OCI-LY1 (cell line): ENCODE data around the gene RPL36.

ENCODE experiments used
- H2AFZ ChIP-seq: fragments of 200-600 bp; sonication (generic), shearing (Covaris generic); 2 replicates; pipeline ENCODE4 v1.6.0; 2014; ENCODE audit warnings: antibody characterized with exemption, mild to moderate bottlenecking, low read length
- H3F3A ChIP-seq: fragments of 200-600 bp; sonication (generic), shearing (Covaris generic); 2 replicates; pipeline ENCODE4 v1.6.0; 2014; ENCODE audit warnings: mild to moderate bottlenecking, antibody characterized with exemption, low read length, moderate library complexity; ENCODE audit not compliant: insufficient read depth
- H3K27ac ChIP-seq: fragments of 200-600 bp; sonication (generic); 2 replicates; pipeline ENCODE4 v1.5.1; 2014; ENCODE audit warnings: low read length, mixed run types, mild to moderate bottlenecking, low read depth; ENCODE audit not compliant: poor library complexity, severe bottlenecking
- H3K27me3 ChIP-seq: fragments of 200-600 bp; sonication (generic); 2 replicates; pipeline ENCODE4 v1.6.0; 2014; ENCODE audit warnings: antibody characterized with exemption, mild to moderate bottlenecking, low read length, moderate library complexity; ENCODE audit not compliant: insufficient read depth
- H3K36me3 ChIP-seq: fragments of 200-600 bp; sonication (generic); 2 replicates; pipeline ENCODE4 v1.6.1; 2014; ENCODE audit warnings: mild to moderate bottlenecking, antibody characterized with exemption, low read length, moderate library complexity, mixed read lengths; ENCODE audit not compliant: insufficient read depth
- H3K4me1 ChIP-seq: fragments of 200-600 bp; sonication (generic); 2 replicates; pipeline ENCODE4 v1.5.1; 2014; ENCODE audit warnings: mild to moderate bottlenecking, low read length, moderate library complexity; ENCODE audit not compliant: insufficient read depth, severe bottlenecking
- H3K4me2 ChIP-seq: fragments of 200-600 bp; sonication (generic), shearing (Covaris generic); 2 replicates; pipeline ENCODE4 v1.6.1; 2014; ENCODE audit warnings: low read length
- H3K4me3 ChIP-seq: fragments of 200-600 bp; sonication (generic); 2 replicates; pipeline ENCODE4 v1.5.1; 2014; ENCODE audit warnings: low read length, low read depth, mild to moderate bottlenecking, mixed read lengths; ENCODE audit not compliant: poor library complexity, severe bottlenecking
- H3K79me2 ChIP-seq: fragments of 200-600 bp; shearing (Covaris generic); 2 replicates; pipeline ENCODE4 v1.6.1; 2016; ENCODE audit warnings: mixed run types, low read length, mixed read lengths; ENCODE audit not compliant: insufficient read depth
- H3K9ac ChIP-seq: fragments of 200-600 bp; sonication (generic), shearing (Covaris generic); 2 replicates; pipeline ENCODE4 v1.6.1; 2014; ENCODE audit warnings: mild to moderate bottlenecking, low read length, mixed read lengths
- H3K9me2 ChIP-seq: fragments of 200-600 bp; sonication (generic), shearing (Covaris generic); 2 replicates; pipeline ENCODE4 v1.6.1; 2014; ENCODE audit warnings: low read depth, mild to moderate bottlenecking, low read length, mixed read lengths
- H3K9me3 ChIP-seq: fragments of 200-600 bp; shearing (Covaris generic); 2 replicates; pipeline ENCODE4 v1.6.1; 2014; ENCODE audit warnings: low read length, mixed read lengths
- H4K20me1 ChIP-seq: fragments of 200-600 bp; sonication (generic), shearing (Covaris generic); 2 replicates; pipeline ENCODE4 v1.6.0; 2016; ENCODE audit warnings: mild to moderate bottlenecking, low read length; ENCODE audit not compliant: insufficient read depth
- EZH2 ChIP-seq: fragments of 200-600 bp; sonication (generic), shearing (Covaris generic); IDR thresholded peaks from 2 replicates; pipeline ENCODE4 v1.8.0; 2017; ENCODE audit warnings: borderline replicate concordance, mixed run types, mild to moderate bottlenecking, antibody characterized with exemption, low read length, moderate library complexity, mixed read lengths
- TF ChIP-seq, protein P1 (sequence below): fragments of 200-600 bp; sonication (generic), shearing (Covaris generic); IDR thresholded peaks from 2 replicates; pipeline ENCODE4 v1.5.1; 2017; ENCODE audit warnings: mild to moderate bottlenecking, antibody characterized with exemption, low read length, moderate library complexity, mixed read lengths

The RPL36 gene

DNA sequence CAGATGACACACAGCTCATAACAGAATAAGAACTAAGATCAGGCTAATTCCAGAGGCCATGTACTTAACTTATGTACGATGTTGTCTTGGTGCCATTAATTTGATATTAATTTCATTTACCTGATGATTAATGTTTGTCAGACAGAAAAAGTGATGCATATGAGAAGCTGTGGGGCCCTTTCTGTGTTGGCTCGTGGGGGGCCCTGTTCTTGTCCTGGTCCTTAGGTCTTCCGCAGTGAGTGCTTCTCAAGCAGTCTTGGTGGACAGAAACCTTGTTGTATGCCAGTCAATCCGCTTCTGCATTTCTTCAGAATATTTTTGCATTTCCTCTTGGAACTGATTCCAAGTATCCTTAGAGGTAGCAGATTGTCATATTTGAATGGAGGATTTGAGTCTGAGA, 47.0 kb upstream of the RPL36 start:
- 0 out of 2 replicates have a peak, but pooled peaks cover 3% of the 10 kb centered on the region for H4K20me1 ChIP-seq
- H3K9me2 ChIP-seq: no peaks in the 10 kb centered on the region
- H3K79me2 ChIP-seq: peaks cover 57% of the 10 kb centered on the region
- H3K27ac ChIP-seq: no peak overlapping the region
- H3K4me1 ChIP-seq: no peaks in the 10 kb centered on the region
- no peak overlapping the region for H3K4me3 ChIP-seq
- H3K9me3 ChIP-seq: no peaks in the 10 kb centered on the region
- no peak overlapping the region for H3K4me2 ChIP-seq
- no peak overlapping the region for H3K9ac ChIP-seq
- H3K36me3 ChIP-seq: peaks cover 87% of the 10 kb centered on the region
- H3K27me3 ChIP-seq: no peaks in the 10 kb centered on the region
- no peak overlapping the region for H2AFZ ChIP-seq
- no peak for TF ChIP-seq EZH2
- TF ChIP-seq, protein P1, sequence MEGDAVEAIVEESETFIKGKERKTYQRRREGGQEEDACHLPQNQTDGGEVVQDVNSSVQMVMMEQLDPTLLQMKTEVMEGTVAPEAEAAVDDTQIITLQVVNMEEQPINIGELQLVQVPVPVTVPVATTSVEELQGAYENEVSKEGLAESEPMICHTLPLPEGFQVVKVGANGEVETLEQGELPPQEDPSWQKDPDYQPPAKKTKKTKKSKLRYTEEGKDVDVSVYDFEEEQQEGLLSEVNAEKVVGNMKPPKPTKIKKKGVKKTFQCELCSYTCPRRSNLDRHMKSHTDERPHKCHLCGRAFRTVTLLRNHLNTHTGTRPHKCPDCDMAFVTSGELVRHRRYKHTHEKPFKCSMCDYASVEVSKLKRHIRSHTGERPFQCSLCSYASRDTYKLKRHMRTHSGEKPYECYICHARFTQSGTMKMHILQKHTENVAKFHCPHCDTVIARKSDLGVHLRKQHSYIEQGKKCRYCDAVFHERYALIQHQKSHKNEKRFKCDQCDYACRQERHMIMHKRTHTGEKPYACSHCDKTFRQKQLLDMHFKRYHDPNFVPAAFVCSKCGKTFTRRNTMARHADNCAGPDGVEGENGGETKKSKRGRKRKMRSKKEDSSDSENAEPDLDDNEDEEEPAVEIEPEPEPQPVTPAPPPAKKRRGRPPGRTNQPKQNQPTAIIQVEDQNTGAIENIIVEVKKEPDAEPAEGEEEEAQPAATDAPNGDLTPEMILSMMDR: no peak
- no peaks in the 10 kb centered on the region for H3F3A ChIP-seq

DNA sequence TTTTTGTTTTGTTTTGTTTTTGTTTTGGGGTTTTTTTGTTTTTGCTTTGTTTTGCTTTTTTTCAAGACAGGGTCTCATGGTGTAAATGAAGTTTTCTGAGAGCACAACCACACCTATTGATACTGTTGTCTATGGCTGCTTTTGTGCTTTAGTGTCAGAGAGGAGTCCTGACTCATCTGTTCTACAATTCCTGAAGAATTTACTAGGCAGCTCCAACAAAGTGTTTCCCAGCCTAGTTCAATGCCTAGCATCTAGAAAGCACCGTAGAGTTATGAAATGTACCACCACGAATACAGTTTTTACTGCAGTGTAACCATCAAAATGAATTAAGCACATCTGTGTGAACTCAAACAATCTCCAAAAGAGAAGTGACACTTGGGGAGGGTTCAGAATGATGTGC, 46.1 kb upstream of the RPL36 start:
- no peaks in the 10 kb centered on the region for H3K9me3 ChIP-seq
- H3K79me2 ChIP-seq: peaks cover 48% of the 10 kb centered on the region
- no peaks in the 10 kb centered on the region for H3K27me3 ChIP-seq
- H3K4me3 ChIP-seq: no peak overlapping the region
- H3K36me3 ChIP-seq: peaks cover 87% of the 10 kb centered on the region
- H2AFZ ChIP-seq: no peak overlapping the region
- no peak overlapping the region for H3K9ac ChIP-seq
- no peaks in the 10 kb centered on the region for H3F3A ChIP-seq
- H3K4me1 ChIP-seq: no peaks in the 10 kb centered on the region
- 0 out of 2 replicates have a peak, but pooled peaks cover 3% of the 10 kb centered on the region for H4K20me1 ChIP-seq
- TF ChIP-seq, protein P1: no peak
- TF ChIP-seq EZH2: no peak
- no peak overlapping the region for H3K27ac ChIP-seq
- no peak overlapping the region for H3K4me2 ChIP-seq
- no peaks in the 10 kb centered on the region for H3K9me2 ChIP-seq

DNA sequence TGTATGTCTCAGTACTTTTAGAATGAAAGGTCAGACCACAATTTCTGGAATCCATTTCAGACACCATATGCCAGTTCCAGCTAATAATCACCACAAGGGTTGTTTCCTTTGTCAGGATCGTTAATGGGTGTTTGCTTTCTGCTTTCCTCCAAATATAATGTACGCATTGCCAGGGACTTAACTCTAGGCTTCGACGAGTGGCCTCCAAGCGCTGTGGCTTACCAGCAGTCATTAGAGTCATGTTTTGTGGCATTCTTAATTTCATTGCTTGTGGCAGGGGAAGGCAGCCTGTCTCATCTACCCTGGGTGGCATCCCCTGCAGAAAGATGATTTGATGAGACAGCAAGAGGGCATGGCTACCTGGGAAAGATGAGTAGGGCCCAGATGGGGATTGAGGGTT, 44.7 kb upstream of the RPL36 start:
- H3K36me3 ChIP-seq: peaks cover 91% of the 10 kb centered on the region

More for the DNA sequence above, 44.7 kb upstream of the RPL36 start:
- H3K9me3 ChIP-seq: no peaks in the 10 kb centered on the region
- no peak overlapping the region for H2AFZ ChIP-seq
- H3K27me3 ChIP-seq: no peaks in the 10 kb centered on the region
- no peak overlapping the region for H3K4me3 ChIP-seq
- H3F3A ChIP-seq: no peaks in the 10 kb centered on the region
- H3K27ac ChIP-seq: no peak overlapping the region
- H3K9me2 ChIP-seq: no peaks in the 10 kb centered on the region
- H3K79me2 ChIP-seq: peaks cover 35% of the 10 kb centered on the region
- TF ChIP-seq, protein P1: no peak
- TF ChIP-seq EZH2: no peak
- H3K9ac ChIP-seq: no peak overlapping the region
- H3K4me1 ChIP-seq: no peaks in the 10 kb centered on the region
- no peak overlapping the region for H3K4me2 ChIP-seq
- H4K20me1 ChIP-seq: 0 out of 2 replicates have a peak, but pooled peaks cover 3% of the 10 kb centered on the region
